Stomach (tissue), 9 donors: ENCODE results near the gene KRTAP4-11. TPM values are rescaled to one million over a fixed set of nuclear protein-coding genes. Genes with fewer than 3 reads are reported as not detected.
"Not testable (repeated sequence)": the region's sequence is repeated elsewhere in the genome, so short reads cannot be mapped to it uniquely, and the experiment has no call there.

Source experiments
- DNase-seq, 2 donors: peaks; one replicate each; pipeline versions ENCODE4 v3.0.0 to v3.0.0-alpha.2; 2013 to 2019
- H3K27ac ChIP-seq, 5 donors: fragments of 200-600 bp in 4 of 5; sonication (generic) in 4 of 5; one replicate each; pipeline ENCODE4 v1.5.1; 2013 to 2019; ENCODE audit warnings: mild to moderate bottlenecking in 1 of 5, moderate library complexity in 1 of 5
- H3K27me3 ChIP-seq, 3 donors: fragments of 200-600 bp; sonication (generic); one replicate each; pipeline ENCODE4 v1.5.1; 2017 to 2019; ENCODE audit warnings: mixed run types in 1 of 3
- H3K36me3 ChIP-seq, 4 donors: fragments of 200-600 bp; sonication (generic); 1 replicate in 3 of 4; 2 replicates in 1 of 4; pipeline ENCODE4 v1.5.1; 2016 to 2019
- H3K4me1 ChIP-seq, 4 donors: fragments of 200-600 bp; sonication (generic); one replicate each; pipeline ENCODE4 v1.5.1; 2016 to 2019
- H3K4me3 ChIP-seq, 4 donors: fragments of 200-600 bp; sonication (generic) in 3 of 4; one replicate each; pipeline ENCODE4 v1.5.1; 2016 to 2019; ENCODE audit warnings: mild to moderate bottlenecking in 1 of 4
- H3K9me3 ChIP-seq, 4 donors: fragments of 200-600 bp; sonication (generic); one replicate each; pipeline ENCODE4 v1.5.1; 2016 to 2019
- EP300 ChIP-seq: sonication (generic); formaldehyde crosslinking; IDR thresholded peaks from one replicate; pipeline ENCODE4 v1.6.1; 2017; ENCODE audit warnings: antibody characterized with exemption
- POLR2A ChIP-seq, 4 donors: fragments of 450-650 bp; IDR thresholded peaks; one replicate each; pipeline ENCODE4 v1.6.1; 2016; ENCODE audit warnings: antibody characterized with exemption in 4 of 4, control low read depth in 2 of 4, mild to moderate bottlenecking in 1 of 4, moderate library complexity in 1 of 4
- POLR2AphosphoS5 ChIP-seq, 3 donors: sonication (generic); formaldehyde crosslinking; IDR thresholded peaks; one replicate each; pipeline ENCODE4 v1.6.1; 2016; ENCODE audit warnings: antibody characterized with exemption in 3 of 3
- WGBS, 5 donors: extraction: QIAGEN DNeasy Blood & Tissue Kit in 3 of 5; methylation state at CpG; one replicate each; pipeline versions ENCODE4 v1.1.5 to v1.1.7; 2013 to 2018; 5-methylcytosine and 5-hydroxymethylcytosine counted together
- intact Hi-C: fragments of 100-400 bp; cut with DNase I; formaldehyde crosslinking; loops from one replicate; pipeline ENCODE4 v1.15.1; 2023; ENCODE audit warnings: low total_unique reads
- polyA plus RNA-seq, 3 donors: library from polyadenylated mRNA; stranded (reverse); fragments of 200-250 nt; gene quantifications; one replicate each; pipeline ENCODE4 v1.2.3, GENCODE V29; 2013
- total RNA-seq, 5 donors: library from RNA; depleted of rRNA; stranded (reverse); fragments of >200 nt; gene quantifications; one replicate each; pipeline versions ENCODE4 v1.1.0 to v1.2.3, GENCODE V29; 2014 to 2016
- TF ChIP-seq, protein P1 (sequence below), 7 experiments: fragments of 450-650 bp in 4 of 7; fragments of 200-600 bp in 3 of 7; sonication (generic) in 3 of 7; IDR thresholded peaks; one replicate each; pipeline ENCODE4 v1.5.1; 2016 to 2019; ENCODE audit warnings: antibody characterized with exemption in 7 of 7, control low read depth in 2 of 7, mild to moderate bottlenecking in 1 of 7
- donor health status: healthy with polysubstance abuse.
- donor health status: Bipolar disorder and iron deficiency.
- donor health status: healthy.

The KRTAP4-11 gene
- total and polyA plus RNA-seq, 8 donors, result not detected

GRCh38 chr17:41116297-41116696, 1.9 kb downstream of the KRTAP4-11 start:
- H3K4me3 ChIP-seq, result no peak overlapping the region
- 54 to 76% (median 72%) methylated on average over 5 of the region's 5 CpGs for WGBS, 5 donors
- peaks cover 0 to 25% (median 0%) of the 10 kb centered on the region in 3 donors for H3K27me3 ChIP-seq
- TF ChIP-seq POLR2A (IDR thresholded peaks at IDR 0.05) (no peak), POLR2AphosphoS5 (IDR thresholded peaks at IDR 0.05) (no peak), EP300 (no peak)
- TF ChIP-seq, protein P1, sequence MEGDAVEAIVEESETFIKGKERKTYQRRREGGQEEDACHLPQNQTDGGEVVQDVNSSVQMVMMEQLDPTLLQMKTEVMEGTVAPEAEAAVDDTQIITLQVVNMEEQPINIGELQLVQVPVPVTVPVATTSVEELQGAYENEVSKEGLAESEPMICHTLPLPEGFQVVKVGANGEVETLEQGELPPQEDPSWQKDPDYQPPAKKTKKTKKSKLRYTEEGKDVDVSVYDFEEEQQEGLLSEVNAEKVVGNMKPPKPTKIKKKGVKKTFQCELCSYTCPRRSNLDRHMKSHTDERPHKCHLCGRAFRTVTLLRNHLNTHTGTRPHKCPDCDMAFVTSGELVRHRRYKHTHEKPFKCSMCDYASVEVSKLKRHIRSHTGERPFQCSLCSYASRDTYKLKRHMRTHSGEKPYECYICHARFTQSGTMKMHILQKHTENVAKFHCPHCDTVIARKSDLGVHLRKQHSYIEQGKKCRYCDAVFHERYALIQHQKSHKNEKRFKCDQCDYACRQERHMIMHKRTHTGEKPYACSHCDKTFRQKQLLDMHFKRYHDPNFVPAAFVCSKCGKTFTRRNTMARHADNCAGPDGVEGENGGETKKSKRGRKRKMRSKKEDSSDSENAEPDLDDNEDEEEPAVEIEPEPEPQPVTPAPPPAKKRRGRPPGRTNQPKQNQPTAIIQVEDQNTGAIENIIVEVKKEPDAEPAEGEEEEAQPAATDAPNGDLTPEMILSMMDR (IDR thresholded peaks at IDR 0.05), result no peak
- intact Hi-C loops, result no loop called here
- DNase-seq, result no peak
- H3K27ac ChIP-seq, result no peak overlapping the region
- no peaks in the 10 kb centered on the region for H3K36me3 ChIP-seq
- no peaks in the 10 kb centered on the region for H3K9me3 ChIP-seq
- no peaks in the 10 kb centered on the region for H3K4me1 ChIP-seq

GRCh38 chr17:41111151-41111885, 6.9 kb downstream of the KRTAP4-11 start:
- intact Hi-C loops, result no loop called here
- Histone ChIP-seq H3K36me3 (no peaks in the 10 kb centered on the region), H3K4me1 (peaks cover 0 to 5% (median 2%) of the 10 kb centered on the region in 4 donors), H3K27me3 (peaks cover 0 to 15% (median 0%) of the 10 kb centered on the region in 3 donors), H3K4me3 (no peak overlapping the region), H3K27ac (no peak overlapping the region), H3K9me3 (no peaks in the 10 kb centered on the region)
- no peak for DNase-seq
- TF ChIP-seq, protein P1 (IDR thresholded peaks at IDR 0.05), result no peak
- no peak for TF ChIP-seq EP300
- 58 to 71% (median 62%) methylated on average over 2 of the region's 2 CpGs for WGBS, 5 donors

DNA sequence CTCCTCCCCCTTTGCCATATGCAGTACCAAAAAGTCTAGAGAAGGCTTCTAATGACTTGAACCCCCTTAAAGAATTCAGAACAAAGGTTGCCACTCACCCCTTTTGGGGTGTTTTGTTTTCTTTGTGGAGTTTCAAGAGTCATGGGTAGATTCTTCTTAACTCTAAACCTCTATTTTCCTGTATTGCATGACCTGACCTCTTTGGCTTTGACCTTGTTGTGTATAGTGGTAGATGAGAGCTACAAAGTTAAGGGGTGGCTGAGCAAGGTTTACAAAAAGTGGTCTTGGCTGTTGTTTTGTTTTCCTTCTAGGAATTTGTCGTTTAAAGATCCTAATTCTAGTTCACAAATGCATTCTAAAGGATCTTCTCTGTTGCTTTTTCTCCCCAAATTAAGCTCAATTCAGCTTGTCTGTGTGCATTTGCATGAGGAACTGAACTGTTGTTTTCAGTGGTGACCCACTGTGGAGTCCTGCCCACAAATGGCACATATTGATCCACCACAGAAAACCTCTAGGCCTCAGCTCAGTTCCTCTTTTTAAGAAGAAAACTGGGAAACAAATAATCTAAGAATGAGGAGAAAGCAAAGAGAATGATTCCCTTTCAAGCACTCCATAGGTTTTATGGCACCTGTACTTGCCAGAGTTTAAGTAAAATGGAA, 9.3 kb downstream of the KRTAP4-11 start:
- WGBS, 5 donors, result 0 to 41% (median 22%) methylated on average over 1 of the region's 1 CpG
- H3K36me3 ChIP-seq, H3K4me1 ChIP-seq, DNase-seq, H3K4me3 ChIP-seq, H3K27me3 ChIP-seq, H3K9me3 ChIP-seq, H3K27ac ChIP-seq, intact Hi-C loops: not testable (repeated sequence)

GRCh38 chr17:41107941-41108450, 10.2 kb downstream of the KRTAP4-11 start:
- Histone ChIP-seq H3K4me1 (peaks cover 0 to 5% (median 2%) of the 10 kb centered on the region in 4 donors), H3K9me3 (no peaks in the 10 kb centered on the region), H3K4me3 (no peak overlapping the region), H3K36me3 (no peaks in the 10 kb centered on the region), H3K27me3 (peaks cover 0 to 5% (median 0%) of the 10 kb centered on the region in 3 donors), H3K27ac (no peak overlapping the region)
- TF ChIP-seq, protein P1 (IDR thresholded peaks at IDR 0.05), result no peak
- TF ChIP-seq POLR2A (IDR thresholded peaks at IDR 0.05) (no peak), EP300 (no peak), POLR2AphosphoS5 (IDR thresholded peaks at IDR 0.05) (no peak)
- intact Hi-C loops, result no loop called here
- 34 to 63% (median 48%) methylated on average over 1 of the region's 1 CpG for WGBS, 5 donors
- DNase-seq, result no peak

GRCh38 chr17:41105347-41105746, 12.8 kb downstream of the KRTAP4-11 start, which contains the start of gene KRTAP4-9:
KRTAP4-9 (plus strand) TSS chr17:41105389; CDS start chr17:41105389, 0 bp downstream.
- intact Hi-C loops, H3K9me3 ChIP-seq, DNase-seq, H3K4me3 ChIP-seq, H3K36me3 ChIP-seq, H3K4me1 ChIP-seq, H3K27ac ChIP-seq, H3K27me3 ChIP-seq: not testable (repeated sequence)
- WGBS, 5 donors, result 69 to 77% (median 76%) methylated on average over 6 to 10 of the region's 10 CpGs

GRCh38 chr17:41104386-41105038, 13.7 kb downstream of the KRTAP4-11 start:
- H3K9me3 ChIP-seq, intact Hi-C loops: not testable (repeated sequence)
- 79 to 90% (median 86%) methylated on average over 2 of the region's 2 CpGs for WGBS, 5 donors

More at GRCh38 chr17:41104386-41105038, 13.7 kb downstream of the KRTAP4-11 start:
- not testable (repeated sequence) for DNase-seq, H3K4me3 ChIP-seq, H3K27me3 ChIP-seq, H3K4me1 ChIP-seq, H3K36me3 ChIP-seq, H3K27ac ChIP-seq
